C4-2B (cell line): ENCODE data around the gene ZNF185.

Experiments
- H3K27ac ChIP-seq: fragments of 450-650 bp; 2 replicates; pipeline ENCODE4 v1.5.1; 2017
- CTCF ChIP-seq: fragments of 450-650 bp; conservative IDR thresholded peaks from 2 replicates; pipeline ENCODE4 v1.5.1; 2017; ENCODE audit warnings: mild to moderate bottlenecking
- ZFX ChIP-seq: fragments of 450-650 bp; IDR thresholded peaks from 2 replicates; pipeline ENCODE4 v1.6.1; 2017

Gene ZNF185

GRCh38 chrX:152869972-152870371, 27.9 kb upstream of the ZNF185 start:
- no peak overlapping the region for H3K27ac ChIP-seq
- TF ChIP-seq CTCF: no peak; the same call in 1 of the 2 replicates
- TF ChIP-seq ZFX: no peak

GRCh38 chrX:152871260-152871659, 26.6 kb upstream of the ZNF185 start:
- H3K27ac ChIP-seq: no peak overlapping the region
- TF ChIP-seq ZFX (no peak), CTCF (no peak)

- no peak overlapping the region for H3K27ac ChIP-seq
- TF ChIP-seq ZFX: no peak
- TF ChIP-seq CTCF: no peak
Observed at GRCh38 chrX:152872522-152872921, 25.3 kb upstream of the ZNF185 start.

- no peak overlapping the region for H3K27ac ChIP-seq
- TF ChIP-seq ZFX: no peak
- no peak for TF ChIP-seq CTCF
Observed at GRCh38 chrX:152873361-152873760, 24.5 kb upstream of the ZNF185 start.

- H3K27ac ChIP-seq: no peak overlapping the region
- TF ChIP-seq CTCF: no peak
- no peak for TF ChIP-seq ZFX
Observed at GRCh38 chrX:152876931-152877840, 20.7 kb upstream of the ZNF185 start.

- TF ChIP-seq CTCF (no peak), ZFX (no peak)
- no peak overlapping the region for H3K27ac ChIP-seq
Observed at GRCh38 chrX:152878976-152879755, 18.7 kb upstream of the ZNF185 start.

GRCh38 chrX:152881289-152881688, 16.6 kb upstream of the ZNF185 start:
- TF ChIP-seq CTCF (no peak), ZFX (no peak)
- no peak overlapping the region for H3K27ac ChIP-seq
